WERI-Rb-1 (cell line): Measurements from ENCODE around the gene OTOF.
A peak's percentile ranks its signal among the peaks of the same experiment; 100 is the strongest.

ENCODE experiments used
- DNase-seq: peaks from one replicate; pipeline ENCODE4 v3.0.0-alpha.2; 2020
- H3K27ac ChIP-seq: fragments of 250-450 bp; sonication (Bioruptor Pico); 2 replicates; pipeline ENCODE4 v1.5.1; 2020; ENCODE audit warnings: mild to moderate bottlenecking, moderate library complexity
- H3K27me3 ChIP-seq: fragments of 250-450 bp; sonication (Bioruptor Pico); 2 replicates; pipeline ENCODE4 v1.5.1; 2021; ENCODE audit warnings: mild to moderate bottlenecking, low read depth, moderate library complexity; ENCODE audit not compliant: insufficient read depth, severe bottlenecking
- H3K36me3 ChIP-seq: fragments of 250-450 bp; sonication (Bioruptor Pico); 2 replicates; pipeline ENCODE4 v1.5.1; 2020; ENCODE audit warnings: mild to moderate bottlenecking, moderate library complexity
- H3K4me3 ChIP-seq: 2 replicates; pipeline ENCODE4 v1.5.1; 2011; ENCODE audit warnings: low read depth, mild to moderate bottlenecking, control low read depth, low read length
- H3K9me3 ChIP-seq: fragments of 250-450 bp; sonication (Bioruptor Pico); 2 replicates; pipeline ENCODE4 v1.5.1; 2021; ENCODE audit warnings: mild to moderate bottlenecking, moderate library complexity; ENCODE audit not compliant: severe bottlenecking
- TF ChIP-seq, protein P1 (sequence below): IDR thresholded peaks from 2 replicates; pipeline ENCODE4 v1.5.1; 2011; ENCODE audit warnings: low read depth, mild to moderate bottlenecking, control low read depth, inconsistent platforms, low read length

OTOF gene

DNA sequence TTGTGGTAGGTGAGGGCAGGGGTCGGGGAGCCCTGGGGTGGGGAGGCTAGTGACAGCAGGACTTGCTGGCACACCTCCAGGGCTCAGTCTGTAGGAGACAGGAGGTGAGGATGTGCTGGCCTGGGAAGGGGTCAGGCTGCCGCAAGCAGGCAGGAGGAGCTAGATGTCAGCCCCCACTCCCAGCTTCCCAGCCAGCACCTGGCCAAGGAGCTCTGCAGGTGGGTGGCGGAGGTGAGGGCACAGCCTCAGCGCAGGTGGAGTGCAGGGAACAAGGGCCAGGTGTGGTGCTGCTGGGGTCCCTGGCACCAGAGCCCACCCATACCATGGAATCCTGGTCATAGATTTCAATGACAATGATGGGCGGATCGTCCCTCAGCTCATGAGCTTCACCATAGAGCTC is 2.9 kb downstream of the OTOF start:
- Histone ChIP-seq H3K36me3 (no peaks in the 10 kb centered on the region), H3K4me3 (no peak overlapping the region), H3K27me3 (no peaks in the 10 kb centered on the region), H3K9me3 (no peaks in the 10 kb centered on the region), H3K27ac (no peak overlapping the region)
- no peak for DNase-seq
- TF ChIP-seq, protein P1, sequence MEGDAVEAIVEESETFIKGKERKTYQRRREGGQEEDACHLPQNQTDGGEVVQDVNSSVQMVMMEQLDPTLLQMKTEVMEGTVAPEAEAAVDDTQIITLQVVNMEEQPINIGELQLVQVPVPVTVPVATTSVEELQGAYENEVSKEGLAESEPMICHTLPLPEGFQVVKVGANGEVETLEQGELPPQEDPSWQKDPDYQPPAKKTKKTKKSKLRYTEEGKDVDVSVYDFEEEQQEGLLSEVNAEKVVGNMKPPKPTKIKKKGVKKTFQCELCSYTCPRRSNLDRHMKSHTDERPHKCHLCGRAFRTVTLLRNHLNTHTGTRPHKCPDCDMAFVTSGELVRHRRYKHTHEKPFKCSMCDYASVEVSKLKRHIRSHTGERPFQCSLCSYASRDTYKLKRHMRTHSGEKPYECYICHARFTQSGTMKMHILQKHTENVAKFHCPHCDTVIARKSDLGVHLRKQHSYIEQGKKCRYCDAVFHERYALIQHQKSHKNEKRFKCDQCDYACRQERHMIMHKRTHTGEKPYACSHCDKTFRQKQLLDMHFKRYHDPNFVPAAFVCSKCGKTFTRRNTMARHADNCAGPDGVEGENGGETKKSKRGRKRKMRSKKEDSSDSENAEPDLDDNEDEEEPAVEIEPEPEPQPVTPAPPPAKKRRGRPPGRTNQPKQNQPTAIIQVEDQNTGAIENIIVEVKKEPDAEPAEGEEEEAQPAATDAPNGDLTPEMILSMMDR: no peak

DNA sequence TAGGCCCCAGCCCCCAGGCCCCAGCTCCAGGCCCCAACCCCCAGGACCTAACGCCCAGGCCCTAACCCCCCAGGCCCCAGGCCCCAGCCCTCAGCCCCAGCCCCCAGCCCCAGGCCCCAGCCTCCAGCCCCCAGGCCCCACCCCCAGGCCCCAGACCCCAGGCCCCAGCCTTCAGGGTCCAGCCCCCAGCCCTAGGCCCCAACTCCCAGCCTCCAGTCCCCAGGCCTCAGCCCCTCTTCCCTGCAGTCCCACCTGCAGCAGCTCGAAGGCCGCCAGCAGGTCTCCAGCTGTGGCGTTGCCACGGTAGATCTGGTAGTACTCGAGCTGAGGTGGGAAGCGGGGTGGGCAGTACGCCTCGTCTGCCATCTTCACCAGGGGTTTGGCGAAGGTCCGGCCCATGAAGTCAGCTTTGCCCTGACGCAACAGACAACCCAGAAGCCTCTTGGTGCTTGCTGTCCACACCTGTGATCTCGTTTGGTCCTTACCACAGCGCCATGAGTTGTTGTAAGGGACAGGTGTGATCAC is 3.6 kb downstream of the OTOF start:
- no peak overlapping the region for H3K4me3 ChIP-seq
- H3K27ac ChIP-seq: no peak overlapping the region
- no peak for DNase-seq
- no peaks in the 10 kb centered on the region for H3K36me3 ChIP-seq
- H3K9me3 ChIP-seq: peaks cover 1% of the 10 kb centered on the region
- H3K27me3 ChIP-seq: no peaks in the 10 kb centered on the region
- TF ChIP-seq, protein P1: no peak

DNA sequence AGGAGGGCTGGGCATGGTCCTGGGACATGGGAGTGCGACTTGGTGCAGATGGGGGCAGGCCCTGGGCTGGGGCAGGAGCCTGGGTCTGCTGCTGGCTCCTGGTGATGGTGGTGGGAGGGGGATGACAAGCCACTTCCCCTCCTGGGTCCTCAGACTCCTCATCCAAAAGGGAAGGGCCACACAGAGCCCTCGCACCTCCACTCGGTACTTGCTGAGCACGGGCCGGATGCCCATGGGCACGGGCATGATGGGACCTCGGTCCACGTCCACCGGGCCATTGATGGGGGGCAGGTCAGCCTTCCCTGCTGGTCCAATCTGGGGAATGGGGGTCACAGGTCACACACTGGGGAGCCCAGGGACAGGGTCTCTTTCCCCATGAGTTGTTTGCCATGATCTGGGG is 4.1 kb downstream of the OTOF start:
- TF ChIP-seq, protein P1: no peak
- DNase-seq: no peak
- H3K4me3 ChIP-seq: no peak overlapping the region
- no peaks in the 10 kb centered on the region for H3K27me3 ChIP-seq
- no peak overlapping the region for H3K27ac ChIP-seq
- H3K36me3 ChIP-seq: no peaks in the 10 kb centered on the region
- H3K9me3 ChIP-seq: peaks cover 3% of the 10 kb centered on the region

DNA sequence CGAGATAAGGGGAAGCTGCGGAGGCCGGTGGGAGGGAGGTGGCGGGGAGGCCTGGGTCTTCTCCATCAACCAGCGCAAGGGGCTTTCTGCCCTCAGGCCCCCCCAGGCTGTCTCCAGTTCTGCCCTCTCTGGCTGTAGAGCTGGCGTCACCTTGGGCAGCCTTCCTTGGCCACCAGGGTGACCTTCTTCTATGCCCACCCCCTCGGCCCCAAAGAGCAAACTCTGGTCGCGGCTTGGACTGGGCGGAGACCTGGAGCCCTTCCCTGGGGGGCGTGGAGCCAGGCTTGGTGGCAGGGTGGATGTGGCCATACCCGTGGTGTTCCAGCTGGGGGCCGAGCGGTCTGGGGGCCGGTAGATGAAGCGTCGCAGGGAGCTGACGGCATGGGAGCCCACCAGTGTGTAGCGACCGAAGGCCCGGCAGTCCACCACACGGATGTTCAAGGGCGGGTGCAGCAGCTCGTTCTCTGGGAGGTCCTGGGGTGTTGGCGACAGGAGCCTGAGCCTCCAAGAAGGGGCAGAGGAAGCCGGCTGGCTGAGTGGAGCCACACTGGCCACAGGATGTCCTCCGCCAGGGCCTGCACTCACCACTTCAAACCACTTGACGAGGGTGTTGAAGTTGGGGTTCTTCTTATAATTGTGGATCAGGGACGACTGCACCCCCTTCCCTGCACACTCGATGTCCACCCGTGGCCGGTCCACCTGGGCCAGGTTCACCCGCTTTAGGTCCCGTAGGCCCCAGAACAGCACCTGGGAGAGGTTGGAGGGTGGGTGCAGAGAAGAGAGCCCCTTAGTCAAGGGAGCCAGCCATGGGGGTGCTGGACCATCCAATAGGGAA is 4.9 kb downstream of the OTOF start:
- Histone ChIP-seq H3K9me3 (peaks cover 5% of the 10 kb centered on the region), H3K27ac (no peak overlapping the region), H3K27me3 (no peaks in the 10 kb centered on the region), H3K4me3 (no peak overlapping the region), H3K36me3 (no peaks in the 10 kb centered on the region)
- TF ChIP-seq, protein P1: no peak
- no peak for DNase-seq

DNA sequence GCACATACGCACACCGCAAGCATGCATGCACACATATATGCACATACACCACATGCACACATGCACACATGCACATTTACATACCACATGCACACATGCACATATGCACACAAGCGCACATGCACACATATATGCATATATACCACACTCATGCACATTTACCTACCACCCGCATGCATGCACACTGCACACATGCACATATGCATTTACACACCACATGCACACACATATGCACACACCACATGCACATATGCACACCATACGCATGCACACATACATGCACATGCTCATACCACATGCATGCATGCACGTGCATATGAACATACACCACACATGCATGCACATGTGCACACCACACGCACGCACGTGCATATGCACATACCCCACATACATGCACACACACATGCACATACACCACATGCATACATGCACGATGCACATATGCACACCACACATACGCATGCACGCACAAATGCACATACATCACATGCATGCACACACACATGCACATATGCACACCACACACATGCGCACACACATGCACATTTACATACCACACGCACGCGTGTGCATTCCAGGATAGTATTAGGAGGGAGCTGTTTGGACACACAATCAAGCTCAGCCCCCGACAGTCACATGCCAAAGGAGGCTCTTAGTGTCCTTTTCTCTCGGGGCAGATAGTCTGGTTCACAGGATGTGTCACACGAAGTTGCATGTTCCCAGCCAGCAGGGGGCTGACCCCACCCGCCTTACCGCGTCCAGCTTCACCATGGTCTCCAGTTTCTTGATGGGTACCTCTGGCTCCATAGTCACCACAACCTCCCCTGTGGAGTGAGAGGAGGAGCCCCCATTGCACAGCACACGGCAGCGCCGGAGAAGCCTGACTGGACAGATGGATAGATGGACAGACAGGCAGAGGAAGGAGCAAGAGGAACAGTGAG is 5.9 kb downstream of the OTOF start:
- H3K36me3 ChIP-seq: no peaks in the 10 kb centered on the region
- H3K4me3 ChIP-seq: no peak overlapping the region
- no peak overlapping the region for H3K27ac ChIP-seq
- TF ChIP-seq, protein P1: peak; percentile 72
- DNase-seq: peak; percentile 64
- no peaks in the 10 kb centered on the region for H3K27me3 ChIP-seq
- peaks cover 5% of the 10 kb centered on the region for H3K9me3 ChIP-seq
